Activated CD8-positive, alpha-beta memory T cell treated with anti-CD3 and anti-CD28 coated beads for 4 hours (primary cell): ENCODE measurements around the gene PPP4R2.

ENCODE experiments used
- DNase-seq, 2 donors: peaks; one replicate each; pipeline ENCODE4 v3.0.0-alpha.2; 2020; ENCODE audit warnings: low read depth in 2 of 2

PPP4R2 gene

GRCh38 chr3:73069775-73070444 lies 73.3 kb downstream of the PPP4R2 start:
- no peak for DNase-seq

GRCh38 chr3:73070675-73071575 lies 74.3 kb downstream of the PPP4R2 start:
- no peak for DNase-seq

- DNase-seq, result no peak
These were observed 75.3 kb downstream of the PPP4R2 start for GRCh38 chr3:73071952-73072351.

GRCh38 chr3:73072634-73073033 lies 76.0 kb downstream of the PPP4R2 start:
- DNase-seq, result no peak

- DNase-seq, result no peak
These were observed 76.6 kb downstream of the PPP4R2 start for GRCh38 chr3:73073091-73073707.

- DNase-seq, result no peak
These were observed 78.2 kb downstream of the PPP4R2 start for GRCh38 chr3:73074781-73075180.

GRCh38 chr3:73080216-73080966 lies 83.8 kb downstream of the PPP4R2 start:
- no peak for DNase-seq

GRCh38 chr3:73081140-73081539 lies 84.5 kb downstream of the PPP4R2 start:
- DNase-seq, result no peak

- no peak for DNase-seq
These were observed 87.6 kb downstream of the PPP4R2 start for GRCh38 chr3:73084170-73084569.

- peak; percentile 3 to 9 for DNase-seq
These were observed 89.5 kb downstream of the PPP4R2 start for GRCh38 chr3:73086071-73086494.

GRCh38 chr3:73094129-73094528 lies 97.5 kb downstream of the PPP4R2 start:
- no peak for DNase-seq

GRCh38 chr3:73094951-73095350 lies 98.3 kb downstream of the PPP4R2 start:
- DNase-seq, result no peak

- no peak for DNase-seq
These were observed 99.6 kb downstream of the PPP4R2 start for GRCh38 chr3:73096169-73096568.

- no peak for DNase-seq
These were observed 101.4 kb downstream of the PPP4R2 start for GRCh38 chr3:73098026-73098425.

GRCh38 chr3:73098873-73099272 lies 102.3 kb downstream of the PPP4R2 start:
- no peak for DNase-seq

- peak; percentile 47 to 59 for DNase-seq
These were observed 104.3 kb downstream of the PPP4R2 start for GRCh38 chr3:73100741-73101559.

- DNase-seq, result no peak
These were observed 105.3 kb downstream of the PPP4R2 start for GRCh38 chr3:73101881-73102280.

- DNase-seq, result no peak
These were observed 110.6 kb downstream of the PPP4R2 start for GRCh38 chr3:73107215-73107614.

GRCh38 chr3:73107676-73108187 lies 111.1 kb downstream of the PPP4R2 start:
- no peak for DNase-seq

- DNase-seq, result no peak
These were observed 112.1 kb downstream of the PPP4R2 start for GRCh38 chr3:73108750-73109149.

- no peak for DNase-seq
These were observed 113.9 kb downstream of the PPP4R2 start for GRCh38 chr3:73110530-73110929.
